GM12874 (cell line): ENCODE results near the gene SSBP3.

Source experiments
- TF ChIP-seq, protein P1 (sequence below): IDR thresholded peaks from 2 replicates; pipeline ENCODE4 v1.5.1; 2011; ENCODE audit warnings: low read depth, mild to moderate bottlenecking, control low read depth, low read length, moderate library complexity; ENCODE audit not compliant: insufficient read depth

SSBP3 gene

DNA sequence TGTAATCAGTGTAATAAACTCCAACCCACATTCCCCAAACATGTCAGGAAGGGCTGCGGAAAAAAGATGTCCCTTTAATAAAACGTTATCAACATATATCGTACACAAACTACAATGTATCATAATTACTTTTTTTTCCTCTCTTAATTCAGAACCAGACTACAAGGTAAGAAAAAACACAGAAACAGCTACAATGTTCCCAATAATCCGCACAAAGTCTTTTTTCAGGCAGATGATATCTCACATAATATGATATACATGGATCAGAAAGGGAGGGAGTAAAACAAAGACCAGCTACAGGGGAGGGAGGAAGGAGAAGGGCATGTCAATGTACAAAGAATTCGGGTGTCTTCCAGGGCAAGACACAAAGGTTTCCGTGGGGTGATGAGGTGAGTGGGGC is 180.8 kb downstream of the SSBP3 start:
- TF ChIP-seq, protein P1, sequence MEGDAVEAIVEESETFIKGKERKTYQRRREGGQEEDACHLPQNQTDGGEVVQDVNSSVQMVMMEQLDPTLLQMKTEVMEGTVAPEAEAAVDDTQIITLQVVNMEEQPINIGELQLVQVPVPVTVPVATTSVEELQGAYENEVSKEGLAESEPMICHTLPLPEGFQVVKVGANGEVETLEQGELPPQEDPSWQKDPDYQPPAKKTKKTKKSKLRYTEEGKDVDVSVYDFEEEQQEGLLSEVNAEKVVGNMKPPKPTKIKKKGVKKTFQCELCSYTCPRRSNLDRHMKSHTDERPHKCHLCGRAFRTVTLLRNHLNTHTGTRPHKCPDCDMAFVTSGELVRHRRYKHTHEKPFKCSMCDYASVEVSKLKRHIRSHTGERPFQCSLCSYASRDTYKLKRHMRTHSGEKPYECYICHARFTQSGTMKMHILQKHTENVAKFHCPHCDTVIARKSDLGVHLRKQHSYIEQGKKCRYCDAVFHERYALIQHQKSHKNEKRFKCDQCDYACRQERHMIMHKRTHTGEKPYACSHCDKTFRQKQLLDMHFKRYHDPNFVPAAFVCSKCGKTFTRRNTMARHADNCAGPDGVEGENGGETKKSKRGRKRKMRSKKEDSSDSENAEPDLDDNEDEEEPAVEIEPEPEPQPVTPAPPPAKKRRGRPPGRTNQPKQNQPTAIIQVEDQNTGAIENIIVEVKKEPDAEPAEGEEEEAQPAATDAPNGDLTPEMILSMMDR, result no peak

DNA sequence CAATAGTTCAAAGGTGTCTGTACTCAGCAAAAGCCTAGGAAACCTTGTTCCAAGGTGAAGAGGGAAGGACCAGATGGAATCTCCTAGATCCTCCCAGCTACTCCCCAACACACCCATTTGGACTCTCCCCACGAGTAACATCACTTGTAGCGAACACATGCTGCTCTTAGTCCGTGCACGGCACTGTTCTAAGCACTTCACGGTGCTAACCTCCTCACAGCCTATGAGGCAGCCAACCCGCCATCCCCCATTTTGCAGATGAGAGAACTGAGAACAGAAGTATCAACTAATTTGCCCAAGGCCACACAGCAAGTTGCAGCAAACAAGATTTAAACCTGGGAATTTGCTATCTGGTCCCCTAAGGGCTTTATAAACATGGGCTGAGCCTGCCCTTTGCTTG is 182.0 kb downstream of the SSBP3 start:
- TF ChIP-seq, protein P1, result no peak

DNA sequence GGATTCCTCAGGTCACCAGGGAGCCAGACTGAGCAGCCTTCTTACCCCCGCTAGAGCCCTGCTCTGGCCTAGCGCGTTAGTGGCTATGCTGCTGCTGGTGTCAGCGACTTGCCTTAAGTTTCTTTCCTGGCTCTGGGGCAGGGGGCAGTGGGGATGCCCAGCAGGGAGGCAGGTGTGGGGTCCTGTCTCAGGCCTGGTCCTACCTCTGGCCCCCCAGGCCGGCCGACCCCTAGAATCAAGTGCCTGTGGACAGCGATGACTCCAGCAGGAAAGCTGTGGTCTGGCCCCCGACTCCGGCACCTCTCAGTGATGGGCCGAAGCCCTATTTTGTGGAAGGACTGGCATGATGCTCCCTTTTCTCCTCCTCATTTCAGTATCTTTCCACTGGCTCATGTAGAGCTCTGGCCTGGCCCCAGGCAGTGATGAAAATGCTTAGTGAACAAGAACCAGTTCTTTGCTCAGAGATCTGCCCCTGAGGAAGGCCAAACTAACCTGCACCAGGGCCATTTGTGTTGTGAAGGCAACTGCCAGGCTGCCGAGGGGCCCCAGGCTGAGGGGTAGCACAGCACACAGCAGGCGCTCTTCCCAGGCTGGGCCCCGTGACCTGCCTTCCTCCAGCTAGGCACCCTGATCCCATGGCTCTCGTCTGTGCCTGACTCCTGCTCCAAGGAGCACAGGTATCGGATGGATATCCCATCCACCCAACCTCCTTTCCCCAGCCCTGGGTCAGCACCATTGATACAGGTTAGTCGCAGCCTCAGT is 182.6 kb downstream of the SSBP3 start:
- TF ChIP-seq, protein P1, result no peak

DNA sequence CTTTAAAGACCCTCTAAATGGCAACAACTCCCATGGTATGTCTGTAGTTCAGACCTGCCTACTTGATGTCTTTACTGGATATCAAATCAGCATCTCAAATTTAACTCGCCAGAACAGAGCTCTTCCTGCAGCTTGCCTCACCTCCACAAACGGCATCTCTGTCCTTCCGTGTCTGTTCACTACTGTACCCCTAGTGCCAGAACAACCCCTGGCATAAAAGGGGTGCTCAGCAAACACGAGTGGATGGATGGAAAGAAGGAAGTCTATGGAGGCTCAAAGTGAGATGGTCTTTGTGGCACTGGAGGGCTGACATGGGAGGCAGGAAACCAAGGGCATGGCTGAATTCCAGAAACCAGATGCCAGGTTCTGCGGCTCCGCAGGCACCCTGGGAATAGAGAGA is 183.5 kb downstream of the SSBP3 start:
- TF ChIP-seq, protein P1, result no peak

DNA sequence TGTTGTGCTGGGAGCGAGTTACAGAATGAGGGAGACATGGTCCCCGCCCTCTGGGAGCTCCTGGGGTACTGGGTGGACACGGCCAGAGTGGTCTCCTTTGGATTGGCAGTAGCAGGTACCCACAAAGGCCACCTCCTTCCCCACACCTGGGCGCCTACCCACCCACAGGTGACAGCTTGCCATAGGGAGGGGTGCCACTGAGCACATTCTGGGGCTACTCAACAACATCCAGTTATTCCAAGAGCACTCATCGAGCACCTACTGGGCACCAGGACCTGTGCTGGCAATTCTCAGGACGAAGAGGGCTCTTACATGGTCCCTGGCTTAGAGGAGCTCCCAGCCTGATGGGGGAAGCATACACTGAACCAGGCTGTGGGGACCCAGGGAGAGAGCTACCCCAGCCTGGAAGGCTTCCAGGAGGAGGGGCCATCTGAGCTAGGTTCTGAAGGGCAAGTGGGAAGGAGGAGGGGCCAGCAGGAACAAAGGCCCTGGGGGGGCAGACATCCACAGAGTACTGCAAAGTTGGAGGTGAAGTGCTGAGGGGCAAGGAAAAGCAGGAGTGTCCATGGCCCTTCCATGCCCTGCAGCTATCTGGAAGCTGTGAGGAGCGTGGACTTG is 184.2 kb downstream of the SSBP3 start:
- TF ChIP-seq, protein P1, result no peak

DNA sequence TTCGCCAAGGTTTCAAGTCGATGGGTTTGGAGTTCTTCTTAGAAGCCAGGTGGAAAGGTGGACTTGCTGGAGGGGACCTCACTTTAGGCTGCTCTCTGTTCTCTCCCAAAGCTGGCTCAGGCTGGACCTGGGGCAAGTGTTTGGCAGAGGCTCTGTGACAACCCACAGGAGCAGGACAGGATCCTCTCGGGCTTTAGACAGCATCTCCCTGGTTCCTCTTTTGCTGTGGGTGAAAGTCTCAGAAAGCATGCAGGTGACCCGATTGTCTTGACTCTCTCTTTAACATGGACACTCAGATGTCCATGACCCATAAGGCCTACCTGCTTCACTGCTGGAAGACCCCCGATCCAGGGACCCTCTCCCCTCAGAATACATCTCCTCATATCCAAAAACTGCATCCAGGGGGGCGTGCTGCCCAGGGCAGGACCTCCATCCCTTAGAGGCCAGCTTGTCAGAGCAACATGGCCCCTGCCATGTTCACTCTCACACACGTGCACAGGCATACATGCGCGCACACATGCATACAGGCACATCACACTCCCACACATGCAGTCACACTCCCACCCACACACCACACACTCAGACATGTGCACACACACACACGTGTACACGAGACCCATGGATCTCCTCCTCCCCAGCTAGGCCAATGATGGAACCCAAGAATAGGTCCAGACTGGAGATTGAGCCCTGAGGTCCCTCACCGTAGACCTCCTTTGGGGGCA is 184.9 kb downstream of the SSBP3 start:
- TF ChIP-seq, protein P1, result no peak
